NK-92 (cell line): ENCODE results near the gene NFKBIE.
"Not testable (repeated sequence)": the region's sequence is repeated elsewhere in the genome, so short reads cannot be mapped to it uniquely, and the experiment has no call there.

Experiments used
- DNase-seq: peaks from one replicate; lab custom pipeline; 2025; ENCODE audit not compliant: unreplicated experiment; lab: John Stamatoyannopoulos, UW

Gene NFKBIE

GRCh38 chr6:44245912-44246662, 19.3 kb downstream of the NFKBIE start:
- no peak for DNase-seq

- DNase-seq, result no peak
These were observed 19.9 kb downstream of the NFKBIE start for GRCh38 chr6:44245391-44245911.

- DNase-seq, result no peak
These were observed 22.0 kb downstream of the NFKBIE start for GRCh38 chr6:44243345-44243744.

- DNase-seq, result no peak
These were observed 26.5 kb downstream of the NFKBIE start for GRCh38 chr6:44238687-44239350.

- DNase-seq, result no peak
These were observed 27.4 kb downstream of the NFKBIE start for GRCh38 chr6:44237813-44238433.

- no peak for DNase-seq
These were observed 28.1 kb downstream of the NFKBIE start for GRCh38 chr6:44237021-44237812.

- DNase-seq, result no peak
These were observed 29.3 kb downstream of the NFKBIE start for GRCh38 chr6:44235891-44236516.

- no peak for DNase-seq
These were observed 30.1 kb downstream of the NFKBIE start for GRCh38 chr6:44235269-44235668.

GRCh38 chr6:44234101-44235025, 31.0 kb downstream of the NFKBIE start:
- DNase-seq, result no peak

- no peak for DNase-seq
These were observed 31.7 kb downstream of the NFKBIE start for GRCh38 chr6:44233567-44234100.

GRCh38 chr6:44232676-44233566, 32.4 kb downstream of the NFKBIE start:
- DNase-seq, result no peak

- DNase-seq, result not testable (repeated sequence)
These were observed 33.9 kb downstream of the NFKBIE start for GRCh38 chr6:44231426-44231825.

GRCh38 chr6:44230034-44230675, 35.2 kb downstream of the NFKBIE start:
- no peak for DNase-seq

GRCh38 chr6:44229376-44230033, 35.8 kb downstream of the NFKBIE start:
- DNase-seq, result no peak

GRCh38 chr6:44228836-44229235, 36.5 kb downstream of the NFKBIE start:
- DNase-seq, result no peak

- no peak for DNase-seq
These were observed 36.9 kb downstream of the NFKBIE start for GRCh38 chr6:44228433-44228832.

- DNase-seq, result no peak
These were observed 37.3 kb downstream of the NFKBIE start for GRCh38 chr6:44228031-44228430.
